WTC11 (cell line): ENCODE data around the gene CYB5A. TPM values are rescaled to one million over a fixed set of nuclear protein-coding genes. Genes with fewer than 3 reads are reported as not detected.
A peak's percentile ranks its signal among the peaks of the same experiment; 100 is the strongest.

ENCODE experiments used
- ATAC-seq: fragments of 200-7000 bp; cut with Tn5 transposase; 2 replicates; pipeline ENCODE4 v1.10.0; 2021; ENCODE audit warnings: mild to moderate bottlenecking, moderate library complexity
- CTCF ChIA-PET: fragments of 300-600 bp; sonication (Branson Sonifier 250); formaldehyde crosslinking; loops from one replicate; lab custom pipeline; 2021; ENCODE audit warnings: antibody characterized with exemption; lab: Charles Lee
- POLR2A ChIA-PET: fragments of 350-600 bp; sonication (Branson Sonifier 250); formaldehyde crosslinking; loops from one replicate; lab custom pipeline; 2021; ENCODE audit warnings: antibody characterized with exemption; lab: Charles Lee
- DNase-seq: peaks from one replicate; pipeline ENCODE4 v3.0.0; 2021; ENCODE audit warnings: low spot score
- H3K27ac Mint-ChIP-seq: 2 replicates; pipeline ENCODE4 v1.8.0; 2021; ENCODE audit warnings: mixed read lengths
- H3K27me3 Mint-ChIP-seq: 2 replicates; pipeline ENCODE4 v1.8.0; 2021; ENCODE audit warnings: low read depth, mild to moderate bottlenecking, moderate library complexity, mixed read lengths
- H3K36me3 Mint-ChIP-seq: 2 replicates; pipeline ENCODE4 v1.8.0; 2021; ENCODE audit warnings: mixed read lengths
- H3K4me1 Mint-ChIP-seq: 2 replicates; pipeline ENCODE4 v1.8.0; 2022; ENCODE audit warnings: mixed read lengths
- H3K4me3 Mint-ChIP-seq: 2 replicates; pipeline ENCODE4 v1.8.0; 2021; ENCODE audit warnings: mild to moderate bottlenecking, moderate library complexity, mixed read lengths
- H3K9me3 Mint-ChIP-seq: 2 replicates; pipeline ENCODE4 v1.8.0; 2021; ENCODE audit warnings: mixed read lengths
- ATF2 ChIP-seq: sonication (generic); formaldehyde crosslinking; IDR thresholded peaks from 2 replicates; pipeline ENCODE4 v1.8.1; 2022; ENCODE audit warnings: low read depth, missing genetic modification reagents, borderline replicate concordance
- CBFB ChIP-seq: sonication (generic); formaldehyde crosslinking; IDR thresholded peaks from 2 replicates; pipeline ENCODE4 v1.8.1; 2022; ENCODE audit warnings: mild to moderate bottlenecking, low read depth, missing genetic modification reagents
- CREB1 ChIP-seq: sonication (generic); formaldehyde crosslinking; IDR thresholded peaks from 2 replicates; pipeline ENCODE4 v1.8.0; 2023; ENCODE audit warnings: mild to moderate bottlenecking, missing genetic modification reagents
- EMX1 ChIP-seq: fragments of 250-450 bp; sonication (Bioruptor Pico); IDR thresholded peaks from 2 replicates; pipeline ENCODE4 v1.8.0; 2021; ENCODE audit warnings: mild to moderate bottlenecking
- MXD4 ChIP-seq: fragments of 250-450 bp; sonication (Bioruptor Pico); IDR thresholded peaks from 2 replicates; pipeline ENCODE4 v1.8.0; 2021; ENCODE audit warnings: mild to moderate bottlenecking, moderate library complexity, borderline replicate concordance
- NFYB ChIP-seq: sonication (generic); formaldehyde crosslinking; conservative IDR thresholded peaks from 2 replicates; pipeline ENCODE4 v1.8.0; 2022; ENCODE audit warnings: low read depth, missing genetic modification reagents
- RORB ChIP-seq: fragments of 250-450 bp; sonication (Bioruptor Pico); IDR thresholded peaks from 2 replicates; pipeline ENCODE4 v1.9.0; 2021; ENCODE audit warnings: mild to moderate bottlenecking
- SMAD3 ChIP-seq: sonication (generic); formaldehyde crosslinking; IDR thresholded peaks from 2 replicates; pipeline ENCODE4 v1.8.0; 2022; ENCODE audit warnings: missing genetic modification reagents, mild to moderate bottlenecking, borderline replicate concordance
- SP1 ChIP-seq: sonication (generic); formaldehyde crosslinking; conservative IDR thresholded peaks from 2 replicates; pipeline ENCODE4 v1.8.1; 2022; ENCODE audit warnings: missing genetic modification reagents
- TCF7 ChIP-seq: sonication (generic); formaldehyde crosslinking; IDR thresholded peaks from 2 replicates; pipeline ENCODE4 v1.8.0; 2022; ENCODE audit warnings: mild to moderate bottlenecking, low read depth, missing genetic modification reagents, moderate library complexity
- TP53 ChIP-seq: sonication (generic); formaldehyde crosslinking; IDR thresholded peaks from 2 replicates; pipeline ENCODE4 v1.8.1; 2023; ENCODE audit warnings: mild to moderate bottlenecking, missing genetic modification reagents
- ZNF121 ChIP-seq: sonication (generic); formaldehyde crosslinking; IDR thresholded peaks from 2 replicates; pipeline ENCODE4 v1.8.0; 2023; ENCODE audit warnings: missing genetic modification reagents
- ZNF263 ChIP-seq: sonication (generic); formaldehyde crosslinking; IDR thresholded peaks from 2 replicates; pipeline ENCODE4 v1.8.1; 2022; ENCODE audit warnings: low read depth, mild to moderate bottlenecking, moderate library complexity, missing genetic modification reagents
- ZNF281 ChIP-seq: sonication (generic); formaldehyde crosslinking; IDR thresholded peaks from 2 replicates; pipeline ENCODE4 v1.8.0; 2023; ENCODE audit warnings: mild to moderate bottlenecking, missing genetic modification reagents
- ZNF396 ChIP-seq: fragments of 250-450 bp; sonication (Bioruptor Pico); IDR thresholded peaks from 2 replicates; pipeline ENCODE4 v1.8.0; 2021; ENCODE audit warnings: mild to moderate bottlenecking, moderate library complexity, borderline replicate concordance
- total RNA-seq: library from RNA; stranded (reverse); gene quantifications from 3 replicates; pipeline ENCODE4 v1.2.3, GENCODE V29; 2021
- TF ChIP-seq, protein P1 (sequence below): sonication (generic); formaldehyde crosslinking; IDR thresholded peaks from 2 replicates; pipeline ENCODE4 v1.8.0; 2022; ENCODE audit warnings: mild to moderate bottlenecking, missing genetic modification reagents
- TF ChIP-seq, protein P2 (sequence below): sonication (generic); formaldehyde crosslinking; IDR thresholded peaks from 2 replicates; pipeline ENCODE4 v1.8.1; 2022; ENCODE audit warnings: missing genetic modification reagents, borderline replicate concordance
- TF ChIP-seq, protein P3 (sequence below): sonication (generic); formaldehyde crosslinking; IDR thresholded peaks from 2 replicates; pipeline ENCODE4 v1.8.1; 2022; ENCODE audit warnings: mild to moderate bottlenecking, moderate library complexity, missing genetic modification reagents
- TF ChIP-seq, protein P4 (sequence below): sonication (generic); formaldehyde crosslinking; IDR thresholded peaks from 2 replicates; pipeline ENCODE4 v1.8.1; 2023; ENCODE audit warnings: mild to moderate bottlenecking, missing genetic modification reagents, moderate library complexity
- TF ChIP-seq, protein P5 (sequence below): fragments of 200-600 bp; IDR thresholded peaks from 2 replicates; pipeline ENCODE4 v1.8.0; 2022; ENCODE audit warnings: antibody characterized with exemption
- TF ChIP-seq, protein P6 (sequence below): sonication (generic); formaldehyde crosslinking; IDR thresholded peaks from 2 replicates; pipeline ENCODE4 v1.8.1; 2022; ENCODE audit warnings: mild to moderate bottlenecking, missing genetic modification reagents, moderate library complexity, borderline replicate concordance

The CYB5A gene
- total RNA-seq, 1 experiment from 2014 or later, result 127 TPM

GRCh38 chr18:74284980-74285355 lies 6.8 kb downstream of the CYB5A start:
- H3K9me3 Mint-ChIP-seq, result no peaks in the 10 kb centered on the region
- H3K36me3 Mint-ChIP-seq, result peaks cover 13% of the 10 kb centered on the region
- peaks cover 85% of the 10 kb centered on the region for H3K4me1 Mint-ChIP-seq
- CTCF ChIA-PET, result interaction anchor here (1.9 kb wide), 1 partner anchor 57 kb away, joined by 4 read pairs; no protein-coding TSS in a partner anchor
- DNase-seq, result no peak
- POLR2A ChIA-PET, result no interaction called here
- H3K27me3 Mint-ChIP-seq, result no peaks in the 10 kb centered on the region
- H3K4me3 Mint-ChIP-seq, result no peak overlapping the region
- no peak for ATAC-seq
- TF ChIP-seq SP1 (no peak), RORB (CRISPR knock-in tag) (no peak), EMX1 (CRISPR knock-in tag) (no peak), CREB1 (CRISPR knock-in tag) (no peak)
- TF ChIP-seq, protein P1, sequence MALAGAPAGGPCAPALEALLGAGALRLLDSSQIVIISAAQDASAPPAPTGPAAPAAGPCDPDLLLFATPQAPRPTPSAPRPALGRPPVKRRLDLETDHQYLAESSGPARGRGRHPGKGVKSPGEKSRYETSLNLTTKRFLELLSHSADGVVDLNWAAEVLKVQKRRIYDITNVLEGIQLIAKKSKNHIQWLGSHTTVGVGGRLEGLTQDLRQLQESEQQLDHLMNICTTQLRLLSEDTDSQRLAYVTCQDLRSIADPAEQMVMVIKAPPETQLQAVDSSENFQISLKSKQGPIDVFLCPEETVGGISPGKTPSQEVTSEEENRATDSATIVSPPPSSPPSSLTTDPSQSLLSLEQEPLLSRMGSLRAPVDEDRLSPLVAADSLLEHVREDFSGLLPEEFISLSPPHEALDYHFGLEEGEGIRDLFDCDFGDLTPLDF (CRISPR knock-in tag), result no peak
- TF ChIP-seq, protein P2, sequence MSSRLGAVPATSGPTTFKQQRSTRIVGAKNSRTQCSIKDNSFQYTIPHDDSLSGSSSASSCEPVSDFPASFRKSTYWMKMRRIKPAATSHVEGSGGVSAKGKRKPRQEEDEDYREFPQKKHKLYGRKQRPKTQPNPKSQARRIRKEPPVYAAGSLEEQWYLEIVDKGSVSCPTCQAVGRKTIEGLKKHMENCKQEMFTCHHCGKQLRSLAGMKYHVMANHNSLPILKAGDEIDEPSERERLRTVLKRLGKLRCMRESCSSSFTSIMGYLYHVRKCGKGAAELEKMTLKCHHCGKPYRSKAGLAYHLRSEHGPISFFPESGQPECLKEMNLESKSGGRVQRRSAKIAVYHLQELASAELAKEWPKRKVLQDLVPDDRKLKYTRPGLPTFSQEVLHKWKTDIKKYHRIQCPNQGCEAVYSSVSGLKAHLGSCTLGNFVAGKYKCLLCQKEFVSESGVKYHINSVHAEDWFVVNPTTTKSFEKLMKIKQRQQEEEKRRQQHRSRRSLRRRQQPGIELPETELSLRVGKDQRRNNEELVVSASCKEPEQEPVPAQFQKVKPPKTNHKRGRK (CRISPR knock-in tag), result no peak
- TF ChIP-seq, protein P3, sequence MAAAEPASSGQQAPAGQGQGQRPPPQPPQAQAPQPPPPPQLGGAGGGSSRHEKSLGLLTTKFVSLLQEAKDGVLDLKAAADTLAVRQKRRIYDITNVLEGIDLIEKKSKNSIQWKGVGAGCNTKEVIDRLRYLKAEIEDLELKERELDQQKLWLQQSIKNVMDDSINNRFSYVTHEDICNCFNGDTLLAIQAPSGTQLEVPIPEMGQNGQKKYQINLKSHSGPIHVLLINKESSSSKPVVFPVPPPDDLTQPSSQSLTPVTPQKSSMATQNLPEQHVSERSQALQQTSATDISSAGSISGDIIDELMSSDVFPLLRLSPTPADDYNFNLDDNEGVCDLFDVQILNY, result no peak
- H3K27ac Mint-ChIP-seq, result peak overlapping the region; percentile 99

DNA sequence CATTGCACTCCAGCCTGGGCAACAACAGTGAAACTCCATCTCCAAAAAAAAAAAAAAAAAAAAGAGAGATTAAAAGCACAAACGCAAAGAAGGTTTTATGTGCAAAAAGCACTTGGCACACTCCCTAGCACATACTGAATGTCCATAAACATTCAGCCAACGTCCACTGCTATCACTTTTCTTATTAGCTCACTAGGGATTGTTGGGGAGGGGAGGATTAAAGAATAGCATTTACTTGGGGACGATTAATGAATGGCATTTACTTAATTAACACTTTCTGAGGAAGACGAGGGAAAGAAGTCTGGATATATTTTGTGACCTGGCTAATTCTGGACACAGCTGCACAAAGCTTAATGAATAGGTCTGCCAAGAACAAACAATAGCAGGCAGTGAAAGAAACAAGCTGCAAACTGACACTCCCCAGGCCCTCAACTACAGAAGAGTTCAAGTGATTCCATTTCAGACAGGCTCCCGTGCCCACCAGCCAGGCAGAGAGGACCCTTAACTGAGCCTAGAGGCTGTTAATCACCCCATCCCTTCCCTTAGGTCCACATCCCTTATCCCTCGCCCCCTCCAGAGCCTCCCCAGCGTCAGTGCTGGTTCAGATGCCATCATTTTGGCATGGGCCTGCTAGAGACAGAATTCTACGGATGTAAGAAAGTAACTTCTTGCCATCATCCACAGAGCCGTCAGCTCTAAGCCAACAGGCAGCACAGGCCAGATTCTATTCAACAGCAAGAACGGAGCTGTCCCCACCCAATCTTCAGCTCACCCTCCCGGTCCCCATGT lies 7.4 kb downstream of the CYB5A start:
- Mint-ChIP-seq H3K27me3 (no peaks in the 10 kb centered on the region), H3K9me3 (no peaks in the 10 kb centered on the region), H3K27ac (peak overlapping the region; percentile 99), H3K4me1 (peaks cover 82% of the 10 kb centered on the region), H3K4me3 (no peak overlapping the region), H3K36me3 (peaks cover 13% of the 10 kb centered on the region)
- DNase-seq (no peak), ATAC-seq (no peak)
- POLR2A ChIA-PET, result no interaction called here
- CTCF ChIA-PET, result interaction anchor here (1.0 to 1.9 kb wide), 2 partner anchors 58 to 209 kb away, joined by 3 to 4 read pairs; no protein-coding TSS in a partner anchor
- TF ChIP-seq SMAD3 (CRISPR knock-in tag) (no peak), ZNF281 (no peak), ZNF263 (CRISPR knock-in tag) (no peak), NFYB (CRISPR knock-in tag) (no peak), TCF7 (CRISPR knock-in tag) (no peak), ZNF396 (no peak), EMX1 (CRISPR knock-in tag) (no peak), MXD4 (CRISPR knock-in tag) (no peak), TP53 (no peak), ZNF121 (CRISPR knock-in tag) (no peak), CBFB (CRISPR knock-in tag) (no peak), ATF2 (CRISPR knock-in tag) (no peak)
- TF ChIP-seq, protein P4, sequence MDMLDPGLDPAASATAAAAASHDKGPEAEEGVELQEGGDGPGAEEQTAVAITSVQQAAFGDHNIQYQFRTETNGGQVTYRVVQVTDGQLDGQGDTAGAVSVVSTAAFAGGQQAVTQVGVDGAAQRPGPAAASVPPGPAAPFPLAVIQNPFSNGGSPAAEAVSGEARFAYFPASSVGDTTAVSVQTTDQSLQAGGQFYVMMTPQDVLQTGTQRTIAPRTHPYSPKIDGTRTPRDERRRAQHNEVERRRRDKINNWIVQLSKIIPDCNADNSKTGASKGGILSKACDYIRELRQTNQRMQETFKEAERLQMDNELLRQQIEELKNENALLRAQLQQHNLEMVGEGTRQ (CRISPR knock-in tag), result no peak
- TF ChIP-seq, protein P5, sequence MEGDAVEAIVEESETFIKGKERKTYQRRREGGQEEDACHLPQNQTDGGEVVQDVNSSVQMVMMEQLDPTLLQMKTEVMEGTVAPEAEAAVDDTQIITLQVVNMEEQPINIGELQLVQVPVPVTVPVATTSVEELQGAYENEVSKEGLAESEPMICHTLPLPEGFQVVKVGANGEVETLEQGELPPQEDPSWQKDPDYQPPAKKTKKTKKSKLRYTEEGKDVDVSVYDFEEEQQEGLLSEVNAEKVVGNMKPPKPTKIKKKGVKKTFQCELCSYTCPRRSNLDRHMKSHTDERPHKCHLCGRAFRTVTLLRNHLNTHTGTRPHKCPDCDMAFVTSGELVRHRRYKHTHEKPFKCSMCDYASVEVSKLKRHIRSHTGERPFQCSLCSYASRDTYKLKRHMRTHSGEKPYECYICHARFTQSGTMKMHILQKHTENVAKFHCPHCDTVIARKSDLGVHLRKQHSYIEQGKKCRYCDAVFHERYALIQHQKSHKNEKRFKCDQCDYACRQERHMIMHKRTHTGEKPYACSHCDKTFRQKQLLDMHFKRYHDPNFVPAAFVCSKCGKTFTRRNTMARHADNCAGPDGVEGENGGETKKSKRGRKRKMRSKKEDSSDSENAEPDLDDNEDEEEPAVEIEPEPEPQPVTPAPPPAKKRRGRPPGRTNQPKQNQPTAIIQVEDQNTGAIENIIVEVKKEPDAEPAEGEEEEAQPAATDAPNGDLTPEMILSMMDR, result no peak
- TF ChIP-seq, protein P6, sequence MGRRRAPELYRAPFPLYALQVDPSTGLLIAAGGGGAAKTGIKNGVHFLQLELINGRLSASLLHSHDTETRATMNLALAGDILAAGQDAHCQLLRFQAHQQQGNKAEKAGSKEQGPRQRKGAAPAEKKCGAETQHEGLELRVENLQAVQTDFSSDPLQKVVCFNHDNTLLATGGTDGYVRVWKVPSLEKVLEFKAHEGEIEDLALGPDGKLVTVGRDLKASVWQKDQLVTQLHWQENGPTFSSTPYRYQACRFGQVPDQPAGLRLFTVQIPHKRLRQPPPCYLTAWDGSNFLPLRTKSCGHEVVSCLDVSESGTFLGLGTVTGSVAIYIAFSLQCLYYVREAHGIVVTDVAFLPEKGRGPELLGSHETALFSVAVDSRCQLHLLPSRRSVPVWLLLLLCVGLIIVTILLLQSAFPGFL, result no peak
